SK-N-SH treated with all-trans-retinoic acid at 6 μM for 48 hours (cell line): Measurements from ENCODE around the gene NPAS1.

ENCODE experiments used
- ATAC-seq: fragments of 200-7000 bp; cut with Tn5 transposase; 3 replicates; pipeline ENCODE4 v1.9.1; 2020; ENCODE audit warnings: mild to moderate bottlenecking, moderate library complexity
- ARNTL ChIP-seq: fragments of 450-650 bp; formaldehyde crosslinking; IDR thresholded peaks from 2 replicates; pipeline ENCODE4 v1.5.0; 2020; ENCODE audit warnings: low read depth, mild to moderate bottlenecking, moderate library complexity, borderline replicate concordance
- BACH2 ChIP-seq: fragments of 250-450 bp; sonication (Bioruptor Pico); IDR thresholded peaks from 2 replicates; pipeline ENCODE4 v1.9.0; 2021; ENCODE audit warnings: mild to moderate bottlenecking, borderline replicate concordance
- CREB5 ChIP-seq: fragments of 250-450 bp; sonication (Bioruptor Pico); IDR thresholded peaks from 2 replicates; pipeline ENCODE4 v1.5.1; 2020; ENCODE audit warnings: low read depth, mild to moderate bottlenecking, moderate library complexity
- CSDC2 ChIP-seq: fragments of 250-450 bp; sonication (Bioruptor Pico); IDR thresholded peaks from 2 replicates; pipeline ENCODE4 v1.5.0; 2020; ENCODE audit warnings: mild to moderate bottlenecking, moderate library complexity
- GLIS3 ChIP-seq: fragments of 250-450 bp; sonication (Bioruptor Pico); IDR thresholded peaks from 2 replicates; pipeline ENCODE4 v1.5.0; 2020; ENCODE audit warnings: mild to moderate bottlenecking, moderate library complexity
- OSR1 ChIP-seq: fragments of 250-450 bp; sonication (Bioruptor Pico); IDR thresholded peaks from 2 replicates; pipeline ENCODE4 v1.8.0; 2022; ENCODE audit warnings: moderate library complexity, mild to moderate bottlenecking, inconsistent platforms
- POU6F1 ChIP-seq: fragments of 250-450 bp; sonication (Bioruptor Pico); IDR thresholded peaks from 2 replicates; pipeline ENCODE4 v1.8.0; 2021; ENCODE audit warnings: low read depth, mild to moderate bottlenecking, moderate library complexity, borderline replicate concordance
- PPARA ChIP-seq: fragments of 250-450 bp; sonication (Bioruptor Pico); IDR thresholded peaks from 2 replicates; pipeline ENCODE4 v1.5.0; 2020; ENCODE audit warnings: mild to moderate bottlenecking, borderline replicate concordance
- RARB ChIP-seq: fragments of 250-450 bp; sonication (Bioruptor Pico); IDR thresholded peaks from 2 replicates; pipeline ENCODE4 v1.8.0; 2021; ENCODE audit warnings: mild to moderate bottlenecking, moderate library complexity
- SNAI2 ChIP-seq: fragments of 250-450 bp; sonication (Bioruptor Pico); IDR thresholded peaks from 2 replicates; pipeline ENCODE4 v1.5.0; 2020; ENCODE audit warnings: mild to moderate bottlenecking, moderate library complexity
- TCF4 ChIP-seq: fragments of 250-450 bp; sonication (Bioruptor Pico); IDR thresholded peaks from 2 replicates; pipeline ENCODE4 v1.8.0; 2021; ENCODE audit warnings: mild to moderate bottlenecking, moderate library complexity, borderline replicate concordance
- TOX ChIP-seq: fragments of 250-450 bp; sonication (Bioruptor Pico); IDR thresholded peaks from 2 replicates; pipeline ENCODE4 v1.8.0; 2021; ENCODE audit warnings: mild to moderate bottlenecking, moderate library complexity, borderline replicate concordance
- TSHZ2 ChIP-seq: fragments of 250-450 bp; sonication (Bioruptor Pico); IDR thresholded peaks from 2 replicates; pipeline ENCODE4 v1.5.0; 2020; ENCODE audit warnings: mild to moderate bottlenecking, moderate library complexity
- ZC3H10 ChIP-seq: fragments of 250-450 bp; sonication (Bioruptor Pico); IDR thresholded peaks from 2 replicates; pipeline ENCODE4 v1.5.1; 2021; ENCODE audit warnings: mild to moderate bottlenecking, moderate library complexity
- ZFP3 ChIP-seq: fragments of 250-450 bp; sonication (Bioruptor Pico); IDR thresholded peaks from 2 replicates; pipeline ENCODE4 v1.5.0; 2020; ENCODE audit warnings: mild to moderate bottlenecking, moderate library complexity
- ZFP30 ChIP-seq: fragments of 450-650 bp; formaldehyde crosslinking; IDR thresholded peaks from 2 replicates; pipeline ENCODE4 v1.5.0; 2022; ENCODE audit warnings: mild to moderate bottlenecking, moderate library complexity
- ZNF565 ChIP-seq: fragments of 450-650 bp; formaldehyde crosslinking; conservative IDR thresholded peaks from 2 replicates; pipeline ENCODE4 v1.5.0; 2020; ENCODE audit warnings: low read depth, mild to moderate bottlenecking, moderate library complexity
- ZNF70 ChIP-seq: fragments of 450-650 bp; formaldehyde crosslinking; IDR thresholded peaks from 2 replicates; pipeline ENCODE4 v1.5.0; 2020; ENCODE audit warnings: mild to moderate bottlenecking, moderate library complexity
- ZNF8 ChIP-seq: fragments of 450-650 bp; formaldehyde crosslinking; IDR thresholded peaks from 2 replicates; pipeline ENCODE4 v1.5.0; 2020; ENCODE audit warnings: mild to moderate bottlenecking, moderate library complexity
- TF ChIP-seq, protein P1 (sequence below): fragments of 250-450 bp; sonication (Bioruptor Pico); IDR thresholded peaks from 2 replicates; pipeline ENCODE4 v1.5.1; 2021; ENCODE audit warnings: mild to moderate bottlenecking, moderate library complexity

NPAS1 gene

GRCh38 chr19:47001584-47001983 is 18.1 kb upstream of the NPAS1 start:
- ATAC-seq: no peak
- TF ChIP-seq TCF4 (CRISPR knock-in tag) (no peak), CREB5 (CRISPR knock-in tag) (no peak), ZFP3 (CRISPR knock-in tag) (no peak), ZNF565 (CRISPR knock-in tag) (no peak), ZNF8 (CRISPR knock-in tag) (no peak), PPARA (no peak), TOX (CRISPR knock-in tag) (no peak)
- TF ChIP-seq, protein P1, sequence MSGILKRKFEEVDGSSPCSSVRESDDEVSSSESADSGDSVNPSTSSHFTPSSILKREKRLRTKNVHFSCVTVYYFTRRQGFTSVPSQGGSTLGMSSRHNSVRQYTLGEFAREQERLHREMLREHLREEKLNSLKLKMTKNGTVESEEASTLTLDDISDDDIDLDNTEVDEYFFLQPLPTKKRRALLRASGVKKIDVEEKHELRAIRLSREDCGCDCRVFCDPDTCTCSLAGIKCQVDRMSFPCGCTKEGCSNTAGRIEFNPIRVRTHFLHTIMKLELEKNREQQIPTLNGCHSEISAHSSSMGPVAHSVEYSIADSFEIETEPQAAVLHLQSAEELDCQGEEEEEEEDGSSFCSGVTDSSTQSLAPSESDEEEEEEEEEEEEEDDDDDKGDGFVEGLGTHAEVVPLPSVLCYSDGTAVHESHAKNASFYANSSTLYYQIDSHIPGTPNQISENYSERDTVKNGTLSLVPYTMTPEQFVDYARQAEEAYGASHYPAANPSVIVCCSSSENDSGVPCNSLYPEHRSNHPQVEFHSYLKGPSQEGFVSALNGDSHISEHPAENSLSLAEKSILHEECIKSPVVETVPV (CRISPR knock-in tag): no peak

- ATAC-seq: no peak
- TF ChIP-seq TSHZ2 (no peak), RARB (no peak), TOX (CRISPR knock-in tag) (no peak), POU6F1 (CRISPR knock-in tag) (no peak), OSR1 (no peak), CSDC2 (CRISPR knock-in tag) (no peak), ZNF8 (CRISPR knock-in tag) (no peak), ZC3H10 (CRISPR knock-in tag) (no peak), SNAI2 (CRISPR knock-in tag) (no peak), ZNF70 (CRISPR knock-in tag) (no peak), TCF4 (CRISPR knock-in tag) (no peak), ARNTL (CRISPR knock-in tag) (no peak), ZNF565 (CRISPR knock-in tag) (no peak), GLIS3 (CRISPR knock-in tag) (no peak), BACH2 (CRISPR knock-in tag) (no peak), ZFP30 (no peak), PPARA (no peak), CREB5 (CRISPR knock-in tag) (no peak)
- TF ChIP-seq, protein P1 (CRISPR knock-in tag): no peak
Measured at GRCh38 chr19:47002106-47002766, 17.4 kb upstream of the NPAS1 start.
